GM23338 (cell line): ENCODE results near the gene HGF. TPM values are rescaled to one million over a fixed set of nuclear protein-coding genes. Genes with fewer than 3 reads are reported as not detected.

Experiments used
- ATAC-seq: fragments of 200-7000 bp; cut with Tn5 transposase; 3 replicates; pipeline ENCODE4 v1.9.1; 2020
- DNase-seq: peaks from one replicate; pipeline ENCODE4 v3.0.0-alpha.2; 2015; ENCODE audit warnings: low spot score
- H2AFZ ChIP-seq: fragments of 200-600 bp; sonication (generic); 2 replicates; pipeline ENCODE4 v1.8.0; 2016; ENCODE audit warnings: antibody characterized with exemption, mild to moderate bottlenecking, moderate library complexity
- H3F3A ChIP-seq: fragments of 200-600 bp; sonication (generic); replicated peaks from 2 replicates; pipeline ENCODE4 v1.8.0; 2017; ENCODE audit warnings: antibody characterized with exemption, mixed run types, low read depth
- H3K27ac ChIP-seq: fragments of 200-600 bp; sonication (generic); 2 replicates; pipeline ENCODE4 v1.6.1; 2016; ENCODE audit warnings: low read depth
- H3K27me3 ChIP-seq: fragments of 200-600 bp; sonication (generic); 2 replicates; pipeline ENCODE4 v1.8.0; 2016; ENCODE audit warnings: mild to moderate bottlenecking, mixed run types, moderate library complexity; ENCODE audit not compliant: insufficient read depth
- H3K36me3 ChIP-seq: fragments of 200-600 bp; sonication (generic); 2 replicates; pipeline ENCODE4 v1.8.0; 2016; ENCODE audit warnings: mild to moderate bottlenecking; ENCODE audit not compliant: insufficient read depth
- H3K4me1 ChIP-seq: fragments of 200-600 bp; sonication (generic); 2 replicates; pipeline ENCODE4 v1.8.0; 2016; ENCODE audit warnings: mild to moderate bottlenecking, moderate library complexity; ENCODE audit not compliant: insufficient read depth
- H3K4me2 ChIP-seq: fragments of 200-600 bp; sonication (generic); 2 replicates; pipeline ENCODE4 v1.7.1; 2017; ENCODE audit warnings: mixed run types
- H3K4me3 ChIP-seq: fragments of 200-600 bp; sonication (generic); 2 replicates; pipeline ENCODE4 v1.6.1; 2016; ENCODE audit warnings: mixed run types
- H3K79me2 ChIP-seq: fragments of 200-600 bp; sonication (generic); replicated peaks from 2 replicates; pipeline ENCODE4 v1.8.0; 2017; ENCODE audit warnings: mild to moderate bottlenecking; ENCODE audit not compliant: insufficient read depth
- H3K9me2 ChIP-seq: fragments of 200-600 bp; sonication (generic); 2 replicates; pipeline ENCODE4 v1.8.0; 2017; ENCODE audit not compliant: insufficient read depth
- H4K20me1 ChIP-seq: fragments of 200-600 bp; sonication (generic); replicated peaks from 2 replicates; pipeline ENCODE4 v1.8.0; 2017; ENCODE audit warnings: mild to moderate bottlenecking; ENCODE audit not compliant: insufficient read depth
- H3K27ac Mint-ChIP-seq: 2 replicates; pipeline ENCODE4 v1.8.0; 2020; ENCODE audit warnings: inconsistent platforms, mild to moderate bottlenecking, moderate library complexity, mixed read lengths
- H3K27me3 Mint-ChIP-seq: 3 replicates; pipeline ENCODE4 v1.8.0; 2022; ENCODE audit warnings: low read depth, mild to moderate bottlenecking, moderate library complexity, mixed read lengths, inconsistent platforms; ENCODE audit not compliant: insufficient read depth, poor library complexity
- H3K36me3 Mint-ChIP-seq: 3 replicates; pipeline ENCODE4 v1.8.0; 2021; ENCODE audit warnings: low read depth, mild to moderate bottlenecking, inconsistent platforms, moderate library complexity, mixed read lengths
- H3K4me1 Mint-ChIP-seq: 3 replicates; pipeline ENCODE4 v1.8.0; 2020; ENCODE audit warnings: mild to moderate bottlenecking, inconsistent platforms, mixed read lengths
- H3K4me3 Mint-ChIP-seq: 3 replicates; pipeline ENCODE4 v1.8.0; 2021; ENCODE audit warnings: moderate library complexity, mild to moderate bottlenecking, inconsistent platforms, mixed read lengths
- H3K9me3 Mint-ChIP-seq: 3 replicates; pipeline ENCODE4 v1.8.0; 2020; ENCODE audit warnings: moderate library complexity, mild to moderate bottlenecking, inconsistent platforms, mixed read lengths
- CREB1 ChIP-seq: fragments of 250-450 bp; sonication (Bioruptor Pico); IDR thresholded peaks from 2 replicates; pipeline ENCODE4 v1.5.0; 2020; ENCODE audit warnings: low read depth, mild to moderate bottlenecking, moderate library complexity
- EZH2 ChIP-seq: fragments of 200-600 bp; sonication (generic); IDR thresholded peaks from one replicate; pipeline ENCODE4 v1.8.0; 2017; ENCODE audit warnings: antibody characterized with exemption, mild to moderate bottlenecking, low read depth; ENCODE audit not compliant: unreplicated experiment
- EZH2phosphoT487 ChIP-seq: fragments of 200-600 bp; sonication (generic); IDR thresholded peaks from one replicate; pipeline ENCODE4 v1.8.1; 2018; ENCODE audit warnings: antibody characterized with exemption; ENCODE audit not compliant: unreplicated experiment
- NANOG ChIP-seq: IDR thresholded peaks from 2 replicates; pipeline ENCODE4 v1.6.1; 2016; ENCODE audit warnings: antibody characterized with exemption, borderline replicate concordance
- POLR2AphosphoS5 ChIP-seq: IDR thresholded peaks from 2 replicates; pipeline ENCODE4 v1.6.1; 2016; ENCODE audit warnings: antibody characterized with exemption, low read depth
- STAT1 ChIP-seq: IDR thresholded peaks from one replicate; pipeline ENCODE4 v1.6.1; 2016; ENCODE audit warnings: antibody characterized with exemption; ENCODE audit not compliant: unreplicated experiment
- ZNF114 ChIP-seq: fragments of 250-450 bp; sonication (Bioruptor Pico); IDR thresholded peaks from 2 replicates; pipeline ENCODE4 v1.5.0; 2020; ENCODE audit warnings: mild to moderate bottlenecking, moderate library complexity
- ZNF331 ChIP-seq: fragments of 250-450 bp; sonication (Bioruptor Pico); IDR thresholded peaks from 2 replicates; pipeline ENCODE4 v1.5.0; 2020; ENCODE audit warnings: low read depth, mild to moderate bottlenecking, moderate library complexity
- polyA plus RNA-seq: library from polyadenylated mRNA; unstranded; fragments of >200 nt; fragmentation: Nextera tagmentation; extraction: Ambion mirVana; gene quantifications from 2 replicates; pipeline ENCODE4 v1.2.1, GENCODE V29; 2016
- total RNA-seq: library from RNA; depleted of rRNA; stranded (reverse); fragments of >200 nt; shearing (Covaris generic); gene quantifications from 2 replicates; pipeline ENCODE4 v1.2.3, GENCODE V29; 2014
- TF ChIP-seq, protein P1 (sequence below): IDR thresholded peaks from one replicate; pipeline ENCODE4 v1.6.1; 2018; ENCODE audit warnings: antibody characterized with exemption; ENCODE audit not compliant: unreplicated experiment
- TF ChIP-seq, protein P2 (sequence below), 2 experiments: fragments of 200-600 bp in 1 of 2; sonication (generic) in 1 of 2; conservative IDR thresholded peaks; 2 replicates each; pipeline versions ENCODE4 v1.5.1 to v1.6.1; 2016 to 2017; ENCODE audit warnings: antibody characterized with exemption in 2 of 2, low read depth in 2 of 2, mild to moderate bottlenecking in 2 of 2, moderate library complexity in 1 of 2
- TF ChIP-seq, protein P3 (sequence below): fragments of 250-450 bp; sonication (Bioruptor Pico); IDR thresholded peaks from 2 replicates; pipeline ENCODE4 v1.5.0; 2020; ENCODE audit warnings: mild to moderate bottlenecking, moderate library complexity
- TF ChIP-seq, protein P4 (sequence below): IDR thresholded peaks from 2 replicates; pipeline ENCODE4 v1.6.1; 2016; ENCODE audit warnings: antibody characterized with exemption

The HGF gene
- total and polyA plus RNA-seq, 2 experiments from 2014 or later, result 0.24 to 1.1 TPM

DNA sequence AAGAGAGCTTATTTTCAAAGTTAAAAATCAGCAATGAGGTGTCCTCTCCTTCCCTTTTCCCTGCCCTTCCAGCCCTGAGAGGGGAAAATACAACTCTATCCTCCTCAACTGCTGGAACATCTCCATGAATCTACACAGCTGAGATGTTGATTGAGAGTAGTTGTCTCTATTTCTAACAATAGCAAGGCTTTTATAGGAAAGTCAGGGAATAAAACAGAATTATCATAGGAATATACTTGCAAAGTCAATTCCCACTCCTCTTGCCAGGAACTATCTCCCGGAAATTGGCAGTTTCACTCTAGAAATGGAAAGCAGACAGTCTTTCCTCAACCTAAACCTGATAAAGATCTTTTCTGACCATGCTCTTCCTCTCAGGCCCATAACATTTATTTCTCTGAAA, 8.8 kb downstream of the HGF start:
- Mint-ChIP-seq H3K27ac (no peak overlapping the region), H3K36me3 (no peaks in the 10 kb centered on the region), H3K4me3 (no peak overlapping the region), H3K4me1 (peaks cover 26% of the 10 kb centered on the region), H3K27me3 (peaks cover 1% of the 10 kb centered on the region), H3K9me3 (no peaks in the 10 kb centered on the region)
- Histone ChIP-seq H3K27me3 (no peaks in the 10 kb centered on the region), H4K20me1 (no peaks in the 10 kb centered on the region), H3F3A (no peaks in the 10 kb centered on the region), H3K4me2 (no peak overlapping the region), H3K36me3 (no peaks in the 10 kb centered on the region), H3K4me1 (0 out of 2 replicates have a peak, but pooled peaks cover 5% of the 10 kb centered on the region), H3K27ac (no peak overlapping the region), H3K4me3 (no peak overlapping the region), H3K9me2 (no peaks in the 10 kb centered on the region), H2AFZ (no peak overlapping the region), H3K79me2 (no peaks in the 10 kb centered on the region)
- TF ChIP-seq STAT1 (no peak), CREB1 (CRISPR knock-in tag) (no peak), EZH2phosphoT487 (no peak), ZNF114 (no peak), EZH2 (no peak), POLR2AphosphoS5 (no peak), ZNF331 (CRISPR knock-in tag) (no peak), NANOG (no peak)
- TF ChIP-seq, protein P1, sequence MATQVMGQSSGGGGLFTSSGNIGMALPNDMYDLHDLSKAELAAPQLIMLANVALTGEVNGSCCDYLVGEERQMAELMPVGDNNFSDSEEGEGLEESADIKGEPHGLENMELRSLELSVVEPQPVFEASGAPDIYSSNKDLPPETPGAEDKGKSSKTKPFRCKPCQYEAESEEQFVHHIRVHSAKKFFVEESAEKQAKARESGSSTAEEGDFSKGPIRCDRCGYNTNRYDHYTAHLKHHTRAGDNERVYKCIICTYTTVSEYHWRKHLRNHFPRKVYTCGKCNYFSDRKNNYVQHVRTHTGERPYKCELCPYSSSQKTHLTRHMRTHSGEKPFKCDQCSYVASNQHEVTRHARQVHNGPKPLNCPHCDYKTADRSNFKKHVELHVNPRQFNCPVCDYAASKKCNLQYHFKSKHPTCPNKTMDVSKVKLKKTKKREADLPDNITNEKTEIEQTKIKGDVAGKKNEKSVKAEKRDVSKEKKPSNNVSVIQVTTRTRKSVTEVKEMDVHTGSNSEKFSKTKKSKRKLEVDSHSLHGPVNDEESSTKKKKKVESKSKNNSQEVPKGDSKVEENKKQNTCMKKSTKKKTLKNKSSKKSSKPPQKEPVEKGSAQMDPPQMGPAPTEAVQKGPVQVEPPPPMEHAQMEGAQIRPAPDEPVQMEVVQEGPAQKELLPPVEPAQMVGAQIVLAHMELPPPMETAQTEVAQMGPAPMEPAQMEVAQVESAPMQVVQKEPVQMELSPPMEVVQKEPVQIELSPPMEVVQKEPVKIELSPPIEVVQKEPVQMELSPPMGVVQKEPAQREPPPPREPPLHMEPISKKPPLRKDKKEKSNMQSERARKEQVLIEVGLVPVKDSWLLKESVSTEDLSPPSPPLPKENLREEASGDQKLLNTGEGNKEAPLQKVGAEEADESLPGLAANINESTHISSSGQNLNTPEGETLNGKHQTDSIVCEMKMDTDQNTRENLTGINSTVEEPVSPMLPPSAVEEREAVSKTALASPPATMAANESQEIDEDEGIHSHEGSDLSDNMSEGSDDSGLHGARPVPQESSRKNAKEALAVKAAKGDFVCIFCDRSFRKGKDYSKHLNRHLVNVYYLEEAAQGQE, result no peak
- TF ChIP-seq, protein P2, sequence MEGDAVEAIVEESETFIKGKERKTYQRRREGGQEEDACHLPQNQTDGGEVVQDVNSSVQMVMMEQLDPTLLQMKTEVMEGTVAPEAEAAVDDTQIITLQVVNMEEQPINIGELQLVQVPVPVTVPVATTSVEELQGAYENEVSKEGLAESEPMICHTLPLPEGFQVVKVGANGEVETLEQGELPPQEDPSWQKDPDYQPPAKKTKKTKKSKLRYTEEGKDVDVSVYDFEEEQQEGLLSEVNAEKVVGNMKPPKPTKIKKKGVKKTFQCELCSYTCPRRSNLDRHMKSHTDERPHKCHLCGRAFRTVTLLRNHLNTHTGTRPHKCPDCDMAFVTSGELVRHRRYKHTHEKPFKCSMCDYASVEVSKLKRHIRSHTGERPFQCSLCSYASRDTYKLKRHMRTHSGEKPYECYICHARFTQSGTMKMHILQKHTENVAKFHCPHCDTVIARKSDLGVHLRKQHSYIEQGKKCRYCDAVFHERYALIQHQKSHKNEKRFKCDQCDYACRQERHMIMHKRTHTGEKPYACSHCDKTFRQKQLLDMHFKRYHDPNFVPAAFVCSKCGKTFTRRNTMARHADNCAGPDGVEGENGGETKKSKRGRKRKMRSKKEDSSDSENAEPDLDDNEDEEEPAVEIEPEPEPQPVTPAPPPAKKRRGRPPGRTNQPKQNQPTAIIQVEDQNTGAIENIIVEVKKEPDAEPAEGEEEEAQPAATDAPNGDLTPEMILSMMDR (conservative IDR thresholded peaks at IDR 0.05; ENCODE audit: low read depth in 2 of 2), result no peak
- TF ChIP-seq, protein P3, sequence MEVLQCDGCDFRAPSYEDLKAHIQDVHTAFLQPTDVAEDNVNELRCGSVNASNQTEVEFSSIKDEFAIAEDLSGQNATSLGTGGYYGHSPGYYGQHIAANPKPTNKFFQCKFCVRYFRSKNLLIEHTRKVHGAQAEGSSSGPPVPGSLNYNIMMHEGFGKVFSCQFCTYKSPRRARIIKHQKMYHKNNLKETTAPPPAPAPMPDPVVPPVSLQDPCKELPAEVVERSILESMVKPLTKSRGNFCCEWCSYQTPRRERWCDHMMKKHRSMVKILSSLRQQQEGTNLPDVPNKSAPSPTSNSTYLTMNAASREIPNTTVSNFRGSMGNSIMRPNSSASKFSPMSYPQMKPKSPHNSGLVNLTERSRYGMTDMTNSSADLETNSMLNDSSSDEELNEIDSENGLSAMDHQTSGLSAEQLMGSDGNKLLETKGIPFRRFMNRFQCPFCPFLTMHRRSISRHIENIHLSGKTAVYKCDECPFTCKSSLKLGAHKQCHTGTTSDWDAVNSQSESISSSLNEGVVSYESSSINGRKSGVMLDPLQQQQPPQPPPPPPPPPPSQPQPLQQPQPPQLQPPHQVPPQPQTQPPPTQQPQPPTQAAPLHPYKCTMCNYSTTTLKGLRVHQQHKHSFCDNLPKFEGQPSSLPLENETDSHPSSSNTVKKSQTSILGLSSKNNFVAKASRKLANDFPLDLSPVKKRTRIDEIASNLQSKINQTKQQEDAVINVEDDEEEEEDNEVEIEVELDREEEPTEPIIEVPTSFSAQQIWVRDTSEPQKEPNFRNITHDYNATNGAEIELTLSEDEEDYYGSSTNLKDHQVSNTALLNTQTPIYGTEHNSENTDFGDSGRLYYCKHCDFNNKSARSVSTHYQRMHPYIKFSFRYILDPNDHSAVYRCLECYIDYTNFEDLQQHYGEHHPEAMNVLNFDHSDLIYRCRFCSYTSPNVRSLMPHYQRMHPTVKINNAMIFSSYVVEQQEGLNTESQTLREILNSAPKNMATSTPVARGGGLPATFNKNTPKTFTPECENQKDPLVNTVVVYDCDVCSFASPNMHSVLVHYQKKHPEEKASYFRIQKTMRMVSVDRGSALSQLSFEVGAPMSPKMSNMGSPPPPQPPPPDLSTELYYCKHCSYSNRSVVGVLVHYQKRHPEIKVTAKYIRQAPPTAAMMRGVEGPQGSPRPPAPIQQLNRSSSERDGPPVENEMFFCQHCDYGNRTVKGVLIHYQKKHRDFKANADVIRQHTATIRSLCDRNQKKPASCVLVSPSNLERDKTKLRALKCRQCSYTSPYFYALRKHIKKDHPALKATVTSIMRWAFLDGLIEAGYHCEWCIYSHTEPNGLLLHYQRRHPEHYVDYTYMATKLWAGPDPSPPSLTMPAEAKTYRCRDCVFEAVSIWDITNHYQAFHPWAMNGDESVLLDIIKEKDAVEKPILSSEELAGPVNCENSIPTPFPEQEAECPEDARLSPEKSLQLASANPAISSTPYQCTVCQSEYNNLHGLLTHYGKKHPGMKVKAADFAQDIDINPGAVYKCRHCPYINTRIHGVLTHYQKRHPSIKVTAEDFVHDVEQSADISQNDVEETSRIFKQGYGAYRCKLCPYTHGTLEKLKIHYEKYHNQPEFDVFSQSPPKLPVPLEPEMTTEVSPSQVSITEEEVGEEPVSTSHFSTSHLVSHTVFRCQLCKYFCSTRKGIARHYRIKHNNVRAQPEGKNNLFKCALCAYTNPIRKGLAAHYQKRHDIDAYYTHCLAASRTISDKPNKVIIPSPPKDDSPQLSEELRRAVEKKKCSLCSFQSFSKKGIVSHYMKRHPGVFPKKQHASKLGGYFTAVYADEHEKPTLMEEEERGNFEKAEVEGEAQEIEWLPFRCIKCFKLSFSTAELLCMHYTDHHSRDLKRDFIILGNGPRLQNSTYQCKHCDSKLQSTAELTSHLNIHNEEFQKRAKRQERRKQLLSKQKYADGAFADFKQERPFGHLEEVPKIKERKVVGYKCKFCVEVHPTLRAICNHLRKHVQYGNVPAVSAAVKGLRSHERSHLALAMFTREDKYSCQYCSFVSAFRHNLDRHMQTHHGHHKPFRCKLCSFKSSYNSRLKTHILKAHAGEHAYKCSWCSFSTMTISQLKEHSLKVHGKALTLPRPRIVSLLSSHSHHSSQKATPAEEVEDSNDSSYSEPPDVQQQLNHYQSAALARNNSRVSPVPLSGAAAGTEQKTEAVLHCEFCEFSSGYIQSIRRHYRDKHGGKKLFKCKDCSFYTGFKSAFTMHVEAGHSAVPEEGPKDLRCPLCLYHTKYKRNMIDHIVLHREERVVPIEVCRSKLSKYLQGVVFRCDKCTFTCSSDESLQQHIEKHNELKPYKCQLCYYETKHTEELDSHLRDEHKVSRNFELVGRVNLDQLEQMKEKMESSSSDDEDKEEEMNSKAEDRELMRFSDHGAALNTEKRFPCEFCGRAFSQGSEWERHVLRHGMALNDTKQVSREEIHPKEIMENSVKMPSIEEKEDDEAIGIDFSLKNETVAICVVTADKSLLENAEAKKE, result no peak
- TF ChIP-seq, protein P4, sequence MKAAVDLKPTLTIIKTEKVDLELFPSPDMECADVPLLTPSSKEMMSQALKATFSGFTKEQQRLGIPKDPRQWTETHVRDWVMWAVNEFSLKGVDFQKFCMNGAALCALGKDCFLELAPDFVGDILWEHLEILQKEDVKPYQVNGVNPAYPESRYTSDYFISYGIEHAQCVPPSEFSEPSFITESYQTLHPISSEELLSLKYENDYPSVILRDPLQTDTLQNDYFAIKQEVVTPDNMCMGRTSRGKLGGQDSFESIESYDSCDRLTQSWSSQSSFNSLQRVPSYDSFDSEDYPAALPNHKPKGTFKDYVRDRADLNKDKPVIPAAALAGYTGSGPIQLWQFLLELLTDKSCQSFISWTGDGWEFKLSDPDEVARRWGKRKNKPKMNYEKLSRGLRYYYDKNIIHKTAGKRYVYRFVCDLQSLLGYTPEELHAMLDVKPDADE, result no peak
- DNase-seq, result no peak
- no peak for ATAC-seq
